Stimulated activated CD4-positive, alpha-beta T cell treated with anti-CD3 and anti-CD28 coated beads, Interleukin-4, amount 100 ng/mL, for 4 hours (primary cell): ENCODE measurements around the gene SPACA7.
"Not testable (repeated sequence)": the region's sequence is repeated elsewhere in the genome, so short reads cannot be mapped to it uniquely, and the experiment has no call there.

Experiments used
- DNase-seq, 2 experiments: peaks; one replicate each; pipeline ENCODE4 v3.0.0-alpha.2; 2020

Gene SPACA7

GRCh38 chr13:112351825-112352224, 24.3 kb upstream of the SPACA7 start:
- no peak for DNase-seq

GRCh38 chr13:112353856-112354255, 22.3 kb upstream of the SPACA7 start:
- no peak for DNase-seq

- DNase-seq = no peak
Measured at GRCh38 chr13:112354330-112355273, 21.6 kb upstream of the SPACA7 start.

- no peak for DNase-seq
Measured at GRCh38 chr13:112355274-112355838, 20.8 kb upstream of the SPACA7 start.

GRCh38 chr13:112356190-112356589, 20.0 kb upstream of the SPACA7 start:
- no peak for DNase-seq

GRCh38 chr13:112358156-112358555, 18.0 kb upstream of the SPACA7 start:
- no peak for DNase-seq

- DNase-seq = no peak
Measured at GRCh38 chr13:112362021-112362420, 14.1 kb upstream of the SPACA7 start.

- no peak for DNase-seq
Measured at GRCh38 chr13:112363867-112364528, 12.2 kb upstream of the SPACA7 start.

- DNase-seq = no peak
Measured at GRCh38 chr13:112366907-112367646, 9.1 kb upstream of the SPACA7 start.

- no peak for DNase-seq
Measured at GRCh38 chr13:112368883-112369282, 7.3 kb upstream of the SPACA7 start.

- no peak for DNase-seq
Measured at GRCh38 chr13:112370311-112370710, 5.8 kb upstream of the SPACA7 start.

GRCh38 chr13:112374271-112374670, 1.9 kb upstream of the SPACA7 start:
- no peak for DNase-seq

GRCh38 chr13:112391746-112392145, 15.6 kb downstream of the SPACA7 start:
- no peak for DNase-seq

GRCh38 chr13:112392719-112393118, 16.6 kb downstream of the SPACA7 start:
- no peak for DNase-seq

- not testable (repeated sequence) for DNase-seq
Measured at GRCh38 chr13:112395022-112395421, 18.9 kb downstream of the SPACA7 start.

- not testable (repeated sequence) for DNase-seq
Measured at GRCh38 chr13:112395941-112396340, 19.8 kb downstream of the SPACA7 start.

GRCh38 chr13:112397108-112397507, 21.0 kb downstream of the SPACA7 start:
- DNase-seq = no peak

GRCh38 chr13:112398347-112398746, 22.2 kb downstream of the SPACA7 start:
- not testable (repeated sequence) for DNase-seq

GRCh38 chr13:112409828-112410227, 33.7 kb downstream of the SPACA7 start:
- DNase-seq = not testable (repeated sequence)

- DNase-seq = no peak
Measured at GRCh38 chr13:112416647-112417046, 40.5 kb downstream of the SPACA7 start.

GRCh38 chr13:112417079-112417478, 40.9 kb downstream of the SPACA7 start:
- no peak for DNase-seq

- DNase-seq = no peak
Measured at GRCh38 chr13:112424098-112424497, 47.9 kb downstream of the SPACA7 start.

GRCh38 chr13:112428704-112429103, 52.5 kb downstream of the SPACA7 start:
- no peak for DNase-seq
